ENCODE measurements around the gene KASH5.

Gene KASH5

GRCh38 chr19:49387936-49388372 lies at the start of gene KASH5:
TSS of gene KASH5 (plus strand) at chr19:49388249. CDS start at chr19:49390884, 2,635 bp downstream.
- TF ChIP-seq CTCF (IDR thresholded peaks at IDR 0.05; ENCODE audit: insufficient read depth, low read depth, low read length, missing control alignments), result no peak
- DNase-seq (ENCODE audit: low read depth), result peak; percentile 59
- H3K4me3 ChIP-seq (ENCODE audit: low read length), result peak within 1 kb of the TSS; percentile 21

- TF ChIP-seq CTCF (IDR thresholded peaks at IDR 0.05; ENCODE audit: insufficient read depth, low read depth, low read length, missing control alignments), result no peak
- peak; percentile 94 for DNase-seq (ENCODE audit: low read depth)
- peak overlapping the region; percentile 43 for H3K4me3 ChIP-seq (ENCODE audit: low read length)
These were observed 49.3 kb upstream of the KASH5 start for GRCh38 chr19:49338691-49339300.

- peak; percentile 92 for DNase-seq (ENCODE audit: low read depth)
- no peak for TF ChIP-seq CTCF (IDR thresholded peaks at IDR 0.05; ENCODE audit: insufficient read depth, low read depth, low read length, missing control alignments)
- peak overlapping the region; percentile 43 for H3K4me3 ChIP-seq (ENCODE audit: low read length)
These were observed 48.6 kb upstream of the KASH5 start for GRCh38 chr19:49339301-49340068.

- peak; percentile 14 for DNase-seq (ENCODE audit: low read depth)
- TF ChIP-seq CTCF (IDR thresholded peaks at IDR 0.05; ENCODE audit: insufficient read depth, low read depth, low read length, missing control alignments), result no peak
- peak overlapping the region; percentile 43 for H3K4me3 ChIP-seq (ENCODE audit: low read length)
These were observed 47.8 kb upstream of the KASH5 start for GRCh38 chr19:49340069-49340864.

GRCh38 chr19:49340865-49341718 lies 47.0 kb upstream of the KASH5 start:
- no peak overlapping the region for H3K4me3 ChIP-seq (ENCODE audit: low read length)
- TF ChIP-seq CTCF (IDR thresholded peaks at IDR 0.05; ENCODE audit: insufficient read depth, low read depth, low read length, missing control alignments), result no peak
- no peak for DNase-seq (ENCODE audit: low read depth)

- no peak for DNase-seq (ENCODE audit: low read depth)
- TF ChIP-seq CTCF (IDR thresholded peaks at IDR 0.05; ENCODE audit: insufficient read depth, low read depth, low read length, missing control alignments), result no peak
These were observed 45.7 kb upstream of the KASH5 start for GRCh38 chr19:49342291-49342721.

More at GRCh38 chr19:49342291-49342721, 45.7 kb upstream of the KASH5 start:
- no peak overlapping the region for H3K4me3 ChIP-seq (ENCODE audit: low read length)

Measured in epithelial cell of esophagus (primary cell).